Sigmoid colon (tissue), 7 donors: ENCODE data around the gene MCC. TPM values are rescaled to one million over a fixed set of nuclear protein-coding genes. Genes with fewer than 3 reads are reported as not detected.

ENCODE experiments used
- DNase-seq: peaks from one replicate; pipeline ENCODE4 v3.0.0-alpha.2; 2019
- H3K27ac ChIP-seq, 4 donors: fragments of 200-600 bp; sonication (generic); one replicate each; pipeline ENCODE4 v1.5.1; 2016 to 2019; ENCODE audit warnings: mild to moderate bottlenecking in 1 of 4
- H3K27me3 ChIP-seq, 3 donors: fragments of 200-600 bp; sonication (generic); one replicate each; pipeline ENCODE4 v1.5.1; 2019; ENCODE audit warnings: mild to moderate bottlenecking in 1 of 3
- H3K36me3 ChIP-seq, 4 donors: fragments of 200-600 bp; sonication (generic); one replicate each; pipeline ENCODE4 v1.5.1; 2016 to 2019
- H3K4me1 ChIP-seq, 4 donors: fragments of 200-600 bp; sonication (generic); one replicate each; pipeline ENCODE4 v1.5.1; 2017 to 2019
- H3K4me3 ChIP-seq, 4 donors: fragments of 200-600 bp; sonication (generic); one replicate each; pipeline ENCODE4 v1.5.1; 2017 to 2019; ENCODE audit warnings: mild to moderate bottlenecking in 2 of 4, moderate library complexity in 1 of 4
- H3K9me3 ChIP-seq, 4 donors: fragments of 200-600 bp in 3 of 4; sonication (generic) in 3 of 4; one replicate each; pipeline versions ENCODE4 v1.5.1 to v1.6.1; 2013 to 2019
- EP300 ChIP-seq, 4 donors: sonication (generic); formaldehyde crosslinking; IDR thresholded peaks; one replicate each; pipeline ENCODE4 v1.6.1; 2017; ENCODE audit warnings: antibody characterized with exemption in 4 of 4
- POLR2A ChIP-seq, 2 donors: fragments of 450-650 bp; IDR thresholded peaks; one replicate each; pipeline ENCODE4 v1.6.1; 2016; ENCODE audit warnings: antibody characterized with exemption in 2 of 2, mild to moderate bottlenecking in 2 of 2, moderate library complexity in 2 of 2
- POLR2AphosphoS5 ChIP-seq, 4 donors: sonication (generic); formaldehyde crosslinking; IDR thresholded peaks; one replicate each; pipeline ENCODE4 v1.6.1; 2017; ENCODE audit warnings: antibody characterized with exemption in 4 of 4
- whole genome bisulfite sequencing, 2 donors: extraction: QIAGEN DNeasy Blood & Tissue Kit; methylation state at CpG; one replicate each; pipeline ENCODE4 v1.1.7; 2013; 5-methylcytosine and 5-hydroxymethylcytosine counted together
- intact Hi-C: fragments of 100-400 bp; cut with DNase I; formaldehyde crosslinking; loops from one replicate; pipeline ENCODE4 v1.15.1; 2023
- polyA plus RNA-seq, 3 donors: library from polyadenylated mRNA; stranded (reverse); fragments of 200-250 nt; gene quantifications; one replicate each; pipeline ENCODE4 v1.2.3, GENCODE V29; 2013
- total RNA-seq, 4 donors: library from RNA; depleted of rRNA; stranded (reverse); fragments of >200 nt; gene quantifications; one replicate each; pipeline ENCODE4 v1.1.0, GENCODE V29; 2016
- TF ChIP-seq, protein P1 (sequence below), 4 experiments: fragments of 450-650 bp in 3 of 4; fragments of 200-600 bp in 1 of 4; IDR thresholded peaks; one replicate each; pipeline ENCODE4 v1.5.1; 2016 to 2019; ENCODE audit warnings: antibody characterized with exemption in 4 of 4, mild to moderate bottlenecking in 3 of 4, moderate library complexity in 2 of 4
- donor health status: healthy with polysubstance abuse.
- donor health status: Bipolar disorder and iron deficiency.
- donor health status: healthy.

The MCC gene
- total and polyA plus RNA-seq, 7 donors: 0.69 to 14.0 (median 9.1) TPM

DNA sequence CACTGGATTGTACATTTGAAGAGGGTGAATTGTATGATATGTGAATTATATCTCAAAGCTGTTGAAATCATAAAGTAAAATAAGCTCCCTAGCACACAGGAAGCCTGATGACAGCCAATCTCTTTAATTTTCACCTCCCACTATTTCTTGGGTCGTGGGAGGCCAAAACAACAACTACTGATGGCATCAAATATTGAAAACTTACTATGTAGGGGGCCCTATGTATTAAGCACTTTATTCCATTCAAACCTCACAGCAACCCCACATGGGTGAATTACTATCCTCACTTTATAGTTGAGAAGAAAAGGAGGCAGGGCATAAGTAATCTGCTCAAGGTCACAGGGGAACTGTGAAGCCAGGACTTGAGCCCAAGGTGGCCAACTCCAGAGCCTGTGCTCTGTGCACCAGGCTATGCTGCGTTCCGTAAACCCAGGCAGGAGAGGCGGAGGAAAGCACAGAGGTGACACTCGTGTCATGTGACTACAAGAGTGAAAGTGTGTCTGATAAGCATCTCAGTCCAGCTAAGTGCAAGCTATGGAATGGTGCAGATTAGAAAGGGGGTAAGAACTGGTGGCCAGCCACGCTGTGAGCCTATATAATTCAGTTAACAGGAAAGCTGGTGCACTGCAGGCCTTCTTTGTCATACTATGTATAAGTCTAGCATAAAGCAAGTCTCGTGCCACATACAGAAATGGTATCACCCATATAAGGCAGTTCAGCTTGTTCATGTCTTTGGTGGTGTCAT lies 290.6 kb downstream of the MCC start:
- no peaks in the 10 kb centered on the region for H3K4me1 ChIP-seq
- H3K4me3 ChIP-seq: no peak overlapping the region
- H3K27ac ChIP-seq: no peak overlapping the region
- DNase-seq: no peak
- no peaks in the 10 kb centered on the region for H3K36me3 ChIP-seq
- 85 to 89% methylated on average over 7 of the region's 7 CpGs for WGBS, 2 donors
- no peaks in the 10 kb centered on the region for H3K9me3 ChIP-seq
- no peak for TF ChIP-seq POLR2A (IDR thresholded peaks at IDR 0.05)
- TF ChIP-seq, protein P1, sequence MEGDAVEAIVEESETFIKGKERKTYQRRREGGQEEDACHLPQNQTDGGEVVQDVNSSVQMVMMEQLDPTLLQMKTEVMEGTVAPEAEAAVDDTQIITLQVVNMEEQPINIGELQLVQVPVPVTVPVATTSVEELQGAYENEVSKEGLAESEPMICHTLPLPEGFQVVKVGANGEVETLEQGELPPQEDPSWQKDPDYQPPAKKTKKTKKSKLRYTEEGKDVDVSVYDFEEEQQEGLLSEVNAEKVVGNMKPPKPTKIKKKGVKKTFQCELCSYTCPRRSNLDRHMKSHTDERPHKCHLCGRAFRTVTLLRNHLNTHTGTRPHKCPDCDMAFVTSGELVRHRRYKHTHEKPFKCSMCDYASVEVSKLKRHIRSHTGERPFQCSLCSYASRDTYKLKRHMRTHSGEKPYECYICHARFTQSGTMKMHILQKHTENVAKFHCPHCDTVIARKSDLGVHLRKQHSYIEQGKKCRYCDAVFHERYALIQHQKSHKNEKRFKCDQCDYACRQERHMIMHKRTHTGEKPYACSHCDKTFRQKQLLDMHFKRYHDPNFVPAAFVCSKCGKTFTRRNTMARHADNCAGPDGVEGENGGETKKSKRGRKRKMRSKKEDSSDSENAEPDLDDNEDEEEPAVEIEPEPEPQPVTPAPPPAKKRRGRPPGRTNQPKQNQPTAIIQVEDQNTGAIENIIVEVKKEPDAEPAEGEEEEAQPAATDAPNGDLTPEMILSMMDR (IDR thresholded peaks at IDR 0.05): no peak
- no peak for TF ChIP-seq EP300 (IDR thresholded peaks at IDR 0.05)
- TF ChIP-seq POLR2AphosphoS5 (IDR thresholded peaks at IDR 0.05): no peak
- intact Hi-C loops: no loop called here
- H3K27me3 ChIP-seq: no peaks in the 10 kb centered on the region

DNA sequence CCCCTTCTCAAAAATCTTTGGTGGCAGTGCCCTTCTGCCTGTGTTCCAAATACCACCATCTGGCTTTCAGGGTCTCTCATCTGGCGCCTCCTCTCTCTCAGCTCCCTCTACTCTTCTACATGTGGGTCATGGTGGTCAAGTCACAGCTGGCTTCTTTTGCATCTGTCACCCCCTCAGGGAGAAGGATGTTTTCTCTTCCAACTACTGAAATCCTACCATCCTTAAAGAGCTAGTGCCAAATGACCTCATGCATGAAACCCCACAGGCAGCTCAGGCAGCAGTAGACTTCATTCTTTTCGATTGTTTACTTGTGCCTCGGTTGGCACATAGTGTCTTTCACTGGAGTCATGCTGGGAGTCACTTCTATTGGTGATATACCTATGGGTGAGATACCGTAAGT lies 292.5 kb downstream of the MCC start:
- H3K27ac ChIP-seq: no peak overlapping the region
- TF ChIP-seq POLR2AphosphoS5 (IDR thresholded peaks at IDR 0.05) (no peak), EP300 (IDR thresholded peaks at IDR 0.05) (no peak), POLR2A (IDR thresholded peaks at IDR 0.05) (no peak)
- TF ChIP-seq, protein P1 (IDR thresholded peaks at IDR 0.05): no peak
- DNase-seq: no peak
- intact Hi-C loops: no loop called here
- H3K9me3 ChIP-seq: no peaks in the 10 kb centered on the region
- WGBS, 2 donors: 90 to 94% methylated on average over 4 of the region's 4 CpGs
- no peaks in the 10 kb centered on the region for H3K36me3 ChIP-seq
- H3K4me1 ChIP-seq: no peaks in the 10 kb centered on the region
- H3K27me3 ChIP-seq: no peaks in the 10 kb centered on the region
- H3K4me3 ChIP-seq: no peak overlapping the region

DNA sequence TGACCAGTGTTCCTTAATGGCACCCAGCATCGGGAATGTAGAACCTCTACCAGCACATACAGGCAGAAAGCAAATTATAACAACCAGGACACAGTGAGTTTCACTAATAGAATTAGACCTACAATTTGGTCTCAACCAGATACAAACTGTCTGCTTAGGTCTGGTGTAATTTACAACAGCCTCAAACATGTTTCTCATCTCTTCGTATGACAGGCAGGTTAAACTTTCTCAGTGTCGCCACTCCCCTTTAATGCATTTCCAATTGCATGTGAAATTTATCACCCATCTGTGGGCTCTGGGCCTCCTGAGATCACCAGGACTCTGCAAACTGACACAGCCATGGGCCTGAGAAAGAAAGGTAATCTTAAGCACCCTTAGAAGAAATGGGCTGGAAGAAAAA lies 293.0 kb downstream of the MCC start:
- no peak for DNase-seq
- Histone ChIP-seq H3K4me3 (no peak overlapping the region), H3K27me3 (no peaks in the 10 kb centered on the region), H3K4me1 (no peaks in the 10 kb centered on the region), H3K36me3 (no peaks in the 10 kb centered on the region), H3K27ac (no peak overlapping the region), H3K9me3 (no peaks in the 10 kb centered on the region)
- TF ChIP-seq, protein P1 (IDR thresholded peaks at IDR 0.05): no peak
- TF ChIP-seq POLR2A (IDR thresholded peaks at IDR 0.05) (no peak), EP300 (IDR thresholded peaks at IDR 0.05) (no peak), POLR2AphosphoS5 (IDR thresholded peaks at IDR 0.05) (no peak)
- intact Hi-C loops: no loop called here
- WGBS, 2 donors: 94 to 96% methylated on average over 3 of the region's 3 CpGs

DNA sequence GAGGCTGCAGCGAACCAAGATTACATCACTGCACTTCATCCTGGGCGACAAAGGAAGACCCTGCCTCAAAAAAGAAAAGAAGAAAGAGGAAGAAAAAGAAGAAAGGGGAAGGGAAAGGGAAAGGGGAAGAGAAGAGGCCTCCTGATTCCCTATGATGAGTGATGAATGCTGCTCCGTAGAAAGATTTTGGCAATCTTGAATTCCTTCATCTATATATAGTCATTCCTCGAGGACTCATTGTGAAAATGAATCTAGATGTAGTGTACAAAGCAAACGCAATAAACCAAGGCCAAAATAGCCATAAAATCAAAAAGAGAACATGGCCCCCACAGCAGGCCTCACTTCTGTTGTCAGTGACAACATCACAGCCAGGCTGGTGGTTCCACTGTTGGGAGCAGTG lies 293.7 kb downstream of the MCC start:
- H3K4me1 ChIP-seq: no peaks in the 10 kb centered on the region
- H3K27me3 ChIP-seq: no peaks in the 10 kb centered on the region
- no peak overlapping the region for H3K4me3 ChIP-seq
- TF ChIP-seq, protein P1 (IDR thresholded peaks at IDR 0.05): no peak
- no peak for TF ChIP-seq POLR2A (IDR thresholded peaks at IDR 0.05)
- TF ChIP-seq EP300 (IDR thresholded peaks at IDR 0.05): no peak
- no peak for TF ChIP-seq POLR2AphosphoS5 (IDR thresholded peaks at IDR 0.05)
- DNase-seq: no peak
- H3K36me3 ChIP-seq: no peaks in the 10 kb centered on the region
- WGBS, 2 donors: 71 to 78% methylated on average over 5 of the region's 5 CpGs
- no peaks in the 10 kb centered on the region for H3K9me3 ChIP-seq
- H3K27ac ChIP-seq: no peak overlapping the region
- intact Hi-C loops: no loop called here

DNA sequence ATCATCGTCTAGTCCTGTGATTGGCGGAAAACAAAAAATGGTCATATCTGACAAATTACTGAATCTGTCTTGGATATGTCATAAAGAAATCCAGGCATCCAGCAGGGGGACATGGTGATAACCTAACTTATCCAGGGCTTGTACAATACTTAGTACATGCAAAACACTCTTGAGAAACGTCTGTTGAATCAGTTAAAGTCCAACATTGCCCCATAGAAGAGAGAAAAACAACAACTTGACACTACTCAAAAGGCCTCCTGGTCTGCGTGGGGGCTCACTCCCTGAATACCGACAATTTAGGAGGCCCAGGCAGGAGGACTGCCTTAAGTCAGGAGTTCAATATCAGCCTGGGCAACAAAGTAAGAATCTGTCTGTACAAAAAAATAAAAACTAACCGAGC lies 294.1 kb downstream of the MCC start:
- WGBS, 2 donors: 86 to 88% methylated on average over 6 of the region's 6 CpGs
- TF ChIP-seq EP300 (IDR thresholded peaks at IDR 0.05) (no peak), POLR2A (IDR thresholded peaks at IDR 0.05) (no peak), POLR2AphosphoS5 (IDR thresholded peaks at IDR 0.05) (no peak)
- TF ChIP-seq, protein P1 (IDR thresholded peaks at IDR 0.05): no peak

More for the DNA sequence above, 294.1 kb downstream of the MCC start:
- no peak overlapping the region for H3K4me3 ChIP-seq
- no peaks in the 10 kb centered on the region for H3K9me3 ChIP-seq
- no peak for DNase-seq
- H3K4me1 ChIP-seq: no peaks in the 10 kb centered on the region
- no peaks in the 10 kb centered on the region for H3K36me3 ChIP-seq
- H3K27ac ChIP-seq: no peak overlapping the region
- no peaks in the 10 kb centered on the region for H3K27me3 ChIP-seq
- intact Hi-C loops: no loop called here
